ENCODE data around the gene EEA1. TPM values are rescaled to one million over a fixed set of nuclear protein-coding genes. Genes with fewer than 3 reads are reported as not detected.
"Not testable (repeated sequence)": the region's sequence is repeated elsewhere in the genome, so short reads cannot be mapped to it uniquely, and the experiment has no call there.

The EEA1 gene
- total RNA-seq, 1 experiment from 2014 or later = 68.9 TPM

DNA sequence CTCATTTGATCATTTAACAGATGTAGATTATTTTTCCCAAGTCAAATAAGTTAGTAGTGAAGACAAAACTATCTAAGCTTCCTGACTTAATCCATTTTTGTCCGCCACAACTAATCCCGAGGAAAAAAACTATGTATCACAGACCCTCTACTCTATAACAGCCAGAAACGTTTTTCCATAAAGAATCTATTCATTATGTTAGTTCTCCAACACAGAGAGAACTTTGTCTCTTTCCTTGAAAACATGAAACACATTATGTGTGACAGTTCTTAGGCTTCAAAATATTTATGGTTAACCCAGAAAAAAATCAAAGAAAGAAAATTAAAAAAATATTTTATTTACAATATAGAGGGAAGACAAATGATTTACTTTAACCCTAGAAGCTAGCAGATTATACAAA is 126.2 kb downstream of the EEA1 start:
- Mint-ChIP-seq H3K27ac (ENCODE audit: unreplicated experiment) (no peak overlapping the region), H3K4me1 (ENCODE audit: low read depth, unreplicated experiment) (peaks cover 7% of the 10 kb centered on the region), H3K9me3 (ENCODE audit: unreplicated experiment) (no peaks in the 10 kb centered on the region), H3K36me3 (ENCODE audit: insufficient read depth, unreplicated experiment) (peaks cover 81% of the 10 kb centered on the region), H3K4me3 (ENCODE audit: unreplicated experiment) (no peak overlapping the region), H3K27me3 (ENCODE audit: insufficient read depth, unreplicated experiment) (no peaks in the 10 kb centered on the region)
- ChIA-PET CTCF (no interaction called here), POLR2A (no interaction called here)
- Histone ChIP-seq H3K36me3 (ENCODE audit: control insufficient read depth, insufficient read depth, low read length) (no peaks in the 10 kb centered on the region; the same call in 1 of the 2 replicates), H3K9me3 (no peaks in the 10 kb centered on the region), H3K4me1 (no peaks in the 10 kb centered on the region), H3K27me3 (replicated peaks; ENCODE audit: control insufficient read depth, insufficient read depth, low read length) (no peaks in the 10 kb centered on the region), H3K4me3 (ENCODE audit: low read depth, low read length) (no peak overlapping the region)
- BruUV-seq (replicated peaks) = no TSS peak
- intact Hi-C loops (cut with micrococcal nuclease; ENCODE audit: unreplicated experiment) = no loop called here
- TF ChIP-seq, protein P1, sequence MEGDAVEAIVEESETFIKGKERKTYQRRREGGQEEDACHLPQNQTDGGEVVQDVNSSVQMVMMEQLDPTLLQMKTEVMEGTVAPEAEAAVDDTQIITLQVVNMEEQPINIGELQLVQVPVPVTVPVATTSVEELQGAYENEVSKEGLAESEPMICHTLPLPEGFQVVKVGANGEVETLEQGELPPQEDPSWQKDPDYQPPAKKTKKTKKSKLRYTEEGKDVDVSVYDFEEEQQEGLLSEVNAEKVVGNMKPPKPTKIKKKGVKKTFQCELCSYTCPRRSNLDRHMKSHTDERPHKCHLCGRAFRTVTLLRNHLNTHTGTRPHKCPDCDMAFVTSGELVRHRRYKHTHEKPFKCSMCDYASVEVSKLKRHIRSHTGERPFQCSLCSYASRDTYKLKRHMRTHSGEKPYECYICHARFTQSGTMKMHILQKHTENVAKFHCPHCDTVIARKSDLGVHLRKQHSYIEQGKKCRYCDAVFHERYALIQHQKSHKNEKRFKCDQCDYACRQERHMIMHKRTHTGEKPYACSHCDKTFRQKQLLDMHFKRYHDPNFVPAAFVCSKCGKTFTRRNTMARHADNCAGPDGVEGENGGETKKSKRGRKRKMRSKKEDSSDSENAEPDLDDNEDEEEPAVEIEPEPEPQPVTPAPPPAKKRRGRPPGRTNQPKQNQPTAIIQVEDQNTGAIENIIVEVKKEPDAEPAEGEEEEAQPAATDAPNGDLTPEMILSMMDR (IDR thresholded peaks at IDR 0.05; ENCODE audit: insufficient read depth in 1 of 2, low read depth in 1 of 2, low read length in 1 of 2, severe bottlenecking in 1 of 2, unreplicated experiment in 1 of 2) = no peak
- DNase-seq = no peak

DNA sequence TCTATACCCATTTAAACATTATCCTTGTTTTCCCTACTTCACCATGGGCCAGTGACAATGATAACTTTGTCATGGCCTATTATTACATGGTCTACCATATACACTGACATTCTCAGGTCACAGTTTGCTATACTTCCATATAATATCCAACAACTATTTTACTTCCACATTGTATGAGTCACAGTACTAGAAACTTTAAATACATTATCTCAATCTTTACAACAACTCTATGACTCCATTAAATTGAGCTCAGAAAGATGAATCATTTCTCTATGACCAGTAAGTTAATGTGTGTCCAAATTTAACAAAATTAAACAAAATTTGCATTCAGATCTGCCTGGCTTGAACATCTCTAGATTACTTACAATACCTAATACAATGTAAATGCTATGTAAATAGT is 132.4 kb downstream of the EEA1 start:
- ChIA-PET POLR2A (no interaction called here), CTCF (no interaction called here)
- no peak for DNase-seq
- no peaks in the 10 kb centered on the region for H3K27me3 ChIP-seq (replicated peaks; ENCODE audit: control insufficient read depth, insufficient read depth, low read length)
- Mint-ChIP-seq H3K4me1 (ENCODE audit: low read depth, unreplicated experiment) (peaks cover 13% of the 10 kb centered on the region), H3K36me3 (ENCODE audit: insufficient read depth, unreplicated experiment) (peaks cover 80% of the 10 kb centered on the region), H3K27ac (ENCODE audit: unreplicated experiment) (no peak overlapping the region), H3K9me3 (ENCODE audit: unreplicated experiment) (peaks cover 11% of the 10 kb centered on the region), H3K27me3 (ENCODE audit: insufficient read depth, unreplicated experiment) (no peaks in the 10 kb centered on the region), H3K4me3 (ENCODE audit: unreplicated experiment) (no peak overlapping the region)
- no peak overlapping the region for H3K4me3 ChIP-seq (ENCODE audit: low read depth, low read length)
- BruUV-seq (replicated peaks) = no TSS peak
- intact Hi-C loops (cut with micrococcal nuclease; ENCODE audit: unreplicated experiment) = no loop called here
- no peaks in the 10 kb centered on the region; the same call in none of the 2 replicates for H3K36me3 ChIP-seq (ENCODE audit: control insufficient read depth, insufficient read depth, low read length)
- H3K9me3 ChIP-seq = no peaks in the 10 kb centered on the region
- H3K4me1 ChIP-seq = no peaks in the 10 kb centered on the region
- TF ChIP-seq, protein P1 (IDR thresholded peaks at IDR 0.05; ENCODE audit: insufficient read depth in 1 of 2, low read depth in 1 of 2, low read length in 1 of 2, severe bottlenecking in 1 of 2, unreplicated experiment in 1 of 2) = no peak

DNA sequence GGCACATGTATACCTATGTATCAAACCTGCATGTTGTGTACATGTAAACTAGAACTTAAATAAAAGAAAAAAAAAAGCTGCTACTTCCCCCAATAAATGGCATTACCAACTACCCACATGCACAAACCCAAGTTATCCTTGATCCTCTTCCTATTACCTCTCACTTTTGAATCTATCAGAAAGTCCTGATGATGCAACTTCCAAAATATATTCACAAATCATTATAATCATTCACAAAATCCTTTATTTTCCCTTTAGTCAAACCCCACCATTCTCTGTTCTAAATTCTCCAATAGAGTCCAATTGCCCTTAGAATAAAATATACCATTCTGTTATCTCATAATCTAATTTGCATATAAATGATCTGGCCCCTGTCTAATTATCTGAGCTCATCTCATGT is 134.3 kb downstream of the EEA1 start:
- Histone ChIP-seq H3K9me3 (no peaks in the 10 kb centered on the region), H3K27me3 (replicated peaks; ENCODE audit: control insufficient read depth, insufficient read depth, low read length) (no peaks in the 10 kb centered on the region), H3K4me1 (no peaks in the 10 kb centered on the region), H3K4me3 (ENCODE audit: low read depth, low read length) (no peak overlapping the region), H3K36me3 (ENCODE audit: control insufficient read depth, insufficient read depth, low read length) (no peaks in the 10 kb centered on the region; the same call in none of the 2 replicates)
- intact Hi-C loops (cut with micrococcal nuclease; ENCODE audit: unreplicated experiment) = no loop called here
- no peak for DNase-seq
- peaks cover 20% of the 10 kb centered on the region for H3K9me3 Mint-ChIP-seq (ENCODE audit: unreplicated experiment)
- H3K27ac Mint-ChIP-seq (ENCODE audit: unreplicated experiment) = no peak overlapping the region
- peaks cover 13% of the 10 kb centered on the region for H3K4me1 Mint-ChIP-seq (ENCODE audit: low read depth, unreplicated experiment)
- TF ChIP-seq, protein P1 (IDR thresholded peaks at IDR 0.05; ENCODE audit: insufficient read depth in 1 of 2, low read depth in 1 of 2, low read length in 1 of 2, severe bottlenecking in 1 of 2, unreplicated experiment in 1 of 2) = no peak
- BruUV-seq (replicated peaks) = no TSS peak
- peaks cover 78% of the 10 kb centered on the region for H3K36me3 Mint-ChIP-seq (ENCODE audit: insufficient read depth, unreplicated experiment)
- no peak overlapping the region for H3K4me3 Mint-ChIP-seq (ENCODE audit: unreplicated experiment)
- H3K27me3 Mint-ChIP-seq (ENCODE audit: insufficient read depth, unreplicated experiment) = no peaks in the 10 kb centered on the region
- ChIA-PET CTCF (no interaction called here), POLR2A (no interaction called here)

DNA sequence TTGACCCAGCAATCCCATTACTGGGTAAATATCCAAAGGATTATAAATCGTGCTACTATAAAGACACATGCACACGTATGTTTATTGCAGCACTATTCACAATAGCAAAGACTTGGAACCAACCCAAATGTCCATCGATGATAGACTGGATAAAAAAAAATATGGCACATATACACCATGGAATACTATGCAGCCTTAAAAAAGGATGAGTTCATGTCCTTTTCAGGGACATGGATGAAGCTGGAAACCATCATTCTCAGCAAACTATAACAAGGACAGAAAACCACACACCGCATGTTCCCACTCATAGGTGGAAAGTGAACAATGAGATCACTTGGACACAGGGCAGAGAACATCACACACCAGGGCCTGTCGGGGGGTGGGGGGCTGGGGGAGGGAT is 134.7 kb downstream of the EEA1 start:
- H3K27me3 Mint-ChIP-seq (ENCODE audit: insufficient read depth, unreplicated experiment); CTCF ChIA-PET; H3K4me3 Mint-ChIP-seq (ENCODE audit: unreplicated experiment); H3K27me3 ChIP-seq (replicated peaks; ENCODE audit: control insufficient read depth, insufficient read depth, low read length); H3K36me3 ChIP-seq (ENCODE audit: control insufficient read depth, insufficient read depth, low read length); BruUV-seq (replicated peaks); intact Hi-C loops (cut with micrococcal nuclease; ENCODE audit: unreplicated experiment); POLR2A ChIA-PET; H3K4me3 ChIP-seq (ENCODE audit: low read depth, low read length); H3K9me3 ChIP-seq; H3K4me1 ChIP-seq; H3K27ac Mint-ChIP-seq (ENCODE audit: unreplicated experiment); DNase-seq: not testable (repeated sequence)
- peaks cover 20% of the 10 kb centered on the region for H3K9me3 Mint-ChIP-seq (ENCODE audit: unreplicated experiment)
- peaks cover 13% of the 10 kb centered on the region for H3K4me1 Mint-ChIP-seq (ENCODE audit: low read depth, unreplicated experiment)
- H3K36me3 Mint-ChIP-seq (ENCODE audit: insufficient read depth, unreplicated experiment) = peaks cover 78% of the 10 kb centered on the region
